HL-60/S4 treated with phorbol 12-myristate 13-acetate at 8.2 ng/mL for 4 days and 3 days (cell line): ENCODE data around the gene FARP1.

Source experiments
- in situ Hi-C: fragments of 300-500 bp; cut with MboI; formaldehyde crosslinking; loops from 2 replicates; pipeline ENCODE4 v1.15.0; 2022; ENCODE audit warnings: low sequenced_read_pairs

Gene FARP1

GRCh38 chr13:98198683-98199082 is 55.8 kb downstream of the FARP1 start:
- in situ Hi-C loops = no loop called here

GRCh38 chr13:98199480-98199879 is 56.6 kb downstream of the FARP1 start:
- in situ Hi-C loops = no loop called here

- in situ Hi-C loops = no loop called here
Observed at GRCh38 chr13:98200211-98200878, 57.5 kb downstream of the FARP1 start.

- in situ Hi-C loops = no loop called here
Observed at GRCh38 chr13:98201189-98201588, 58.3 kb downstream of the FARP1 start.

- in situ Hi-C loops = no loop called here
Observed at GRCh38 chr13:98201984-98202383, 59.1 kb downstream of the FARP1 start.

- in situ Hi-C loops = no loop called here
Observed at GRCh38 chr13:98203646-98204326, 60.9 kb downstream of the FARP1 start.

- in situ Hi-C loops = no loop called here
Observed at GRCh38 chr13:98204546-98204945, 61.7 kb downstream of the FARP1 start.

- in situ Hi-C loops = no loop called here
Observed at GRCh38 chr13:98206946-98207345, 64.1 kb downstream of the FARP1 start.

- in situ Hi-C loops = no loop called here
Observed at GRCh38 chr13:98207416-98207815, 64.5 kb downstream of the FARP1 start.

- in situ Hi-C loops = no loop called here
Observed at GRCh38 chr13:98208606-98209005, 65.7 kb downstream of the FARP1 start.

- in situ Hi-C loops = no loop called here
Observed at GRCh38 chr13:98212763-98213162, 69.9 kb downstream of the FARP1 start.

GRCh38 chr13:98213354-98213753 is 70.5 kb downstream of the FARP1 start:
- in situ Hi-C loops = no loop called here

- in situ Hi-C loops = no loop called here
Observed at GRCh38 chr13:98214008-98214643, 71.2 kb downstream of the FARP1 start.

- in situ Hi-C loops = no loop called here
Observed at GRCh38 chr13:98214707-98215106, 71.8 kb downstream of the FARP1 start.

GRCh38 chr13:98215508-98215907 is 72.6 kb downstream of the FARP1 start:
- in situ Hi-C loops = no loop called here

GRCh38 chr13:98216135-98216565 is 73.3 kb downstream of the FARP1 start:
- in situ Hi-C loops = no loop called here

- in situ Hi-C loops = no loop called here
Observed at GRCh38 chr13:98216711-98217285, 73.9 kb downstream of the FARP1 start.

GRCh38 chr13:98217597-98217996 is 74.7 kb downstream of the FARP1 start:
- in situ Hi-C loops = no loop called here

GRCh38 chr13:98219685-98220084 is 76.8 kb downstream of the FARP1 start:
- in situ Hi-C loops = no loop called here

GRCh38 chr13:98220271-98220791 is 77.4 kb downstream of the FARP1 start:
- in situ Hi-C loops = no loop called here

- in situ Hi-C loops = no loop called here
Observed at GRCh38 chr13:98221234-98221633, 78.3 kb downstream of the FARP1 start.
